ENCODE data around the gene PSME1. TPM values are rescaled to one million over a fixed set of nuclear protein-coding genes. Genes with fewer than 3 reads are reported as not detected.
A peak's percentile ranks its signal among the peaks of the same experiment; 100 is the strongest.

PSME1 gene
- total and polyA plus RNA-seq, 5 experiments from 2014 or later, result 202 to 767 (median 681) TPM

DNA sequence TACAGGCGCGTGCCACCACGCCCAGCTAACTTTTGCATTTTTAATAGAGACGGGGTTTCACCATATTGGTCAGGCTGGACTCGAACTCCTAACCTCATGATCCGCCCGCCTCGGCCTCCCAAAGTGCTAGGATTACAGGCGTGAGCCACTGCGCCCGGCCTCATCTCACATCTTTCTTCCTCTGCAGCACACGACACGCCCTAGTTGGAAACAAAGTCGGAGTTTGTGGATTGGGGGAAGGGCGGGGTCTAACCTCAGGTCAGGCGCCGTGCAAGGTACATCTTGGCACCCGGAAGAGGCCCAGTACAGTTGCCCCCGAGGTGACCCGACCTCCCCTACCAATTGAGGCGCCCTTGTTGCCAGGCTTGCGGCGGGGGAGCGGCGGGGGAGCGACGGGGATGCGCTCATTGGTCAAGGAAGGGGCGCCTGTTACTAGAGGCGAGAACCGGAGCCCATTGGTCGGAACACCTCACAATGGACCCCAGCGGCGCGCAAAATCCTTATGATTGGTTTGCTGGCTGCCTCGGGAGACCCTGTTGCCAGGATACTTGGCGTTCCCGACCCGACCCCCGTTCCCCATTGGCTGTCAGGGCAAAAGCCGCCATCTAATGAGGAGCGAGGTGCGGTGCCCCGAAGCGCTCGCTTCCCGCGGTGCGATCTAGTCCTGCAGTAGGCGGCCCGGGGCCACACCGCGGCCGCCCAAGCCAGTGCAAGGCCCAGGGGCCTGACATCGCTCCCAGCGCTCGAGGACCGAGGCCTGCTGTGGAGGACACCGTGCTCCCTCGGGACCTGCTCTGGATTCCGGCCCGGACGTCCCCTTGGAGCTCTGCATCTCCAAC, 35.6 kb downstream of the PSME1 start, which contains the start of gene REC8:
REC8 (plus strand) TSS at position 659 of the 839 bp plus-strand sequence. CDS start 473 bp downstream, outside the sequence.
- Mint-ChIP-seq H3K9me3 (no peaks in the 10 kb centered on the region), H3K27me3 (no peaks in the 10 kb centered on the region), H3K27ac (peak within 1 kb of the TSS; percentile 77 to 94 (median 92)), H3K4me1 (peaks cover 18 to 42% (median 38%) of the 10 kb centered on the region in 4 donors), H3K36me3 (peaks cover 0 to 42% (median 12%) of the 10 kb centered on the region in 3 donors), H3K4me3 (peak within 1 kb of the TSS; percentile 86 to 97 (median 92))
- POLR2A ChIA-PET, result interaction anchor here (0.6 to 3.5 kb wide), 18 partner anchors 8 to 129 kb away, joined by 3 to 27 read pairs (median 5); partner anchors contain the start of genes CHMP4A, DCAF11, EMC9 and IPO4
- DNase-seq (peak; percentile 61 to 92 (median 84)), ATAC-seq (peak; percentile 91)

DNA sequence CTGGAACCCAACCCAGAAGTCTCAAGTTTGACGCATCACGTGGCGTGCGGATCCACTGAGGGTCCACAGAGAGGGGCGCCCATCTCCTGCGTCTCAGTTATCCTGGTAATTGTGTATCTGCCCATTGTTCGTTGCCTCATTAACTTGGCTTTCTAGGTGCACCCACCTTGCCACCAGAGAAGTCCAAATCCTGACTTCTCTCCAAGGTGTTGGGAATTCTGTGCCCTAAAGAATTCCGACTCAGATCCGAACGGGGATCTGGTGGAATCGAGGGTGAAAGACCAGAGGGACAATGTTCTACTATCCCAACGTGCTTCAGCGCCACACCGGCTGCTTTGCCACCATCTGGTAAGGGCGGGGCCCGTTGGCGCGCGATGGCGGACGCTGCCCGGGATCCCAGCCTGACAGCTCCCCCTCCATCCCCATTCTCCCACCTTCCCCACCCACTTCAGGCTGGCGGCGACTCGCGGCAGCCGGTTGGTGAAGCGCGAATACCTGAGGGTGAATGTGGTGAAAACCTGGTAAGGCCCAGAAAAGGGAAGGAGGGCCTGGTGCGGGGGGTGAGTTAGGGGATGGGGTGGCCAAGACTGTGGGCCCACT, 36.4 kb downstream of the PSME1 start:
- no peaks in the 10 kb centered on the region for H3K9me3 Mint-ChIP-seq
- no peaks in the 10 kb centered on the region for H3K27me3 Mint-ChIP-seq
- H3K27ac Mint-ChIP-seq, result peak overlapping the region in 9 of 10 donors; percentile 48 to 93 (median 91)
- H3K4me3 Mint-ChIP-seq, result peak overlapping the region; percentile 86 to 97 (median 92)
- DNase-seq (no peak), ATAC-seq (no peak)
- H3K36me3 Mint-ChIP-seq, result peaks cover 0 to 40% (median 12%) of the 10 kb centered on the region in 3 donors
- POLR2A ChIA-PET, result interaction anchor here (0.6 to 3.5 kb wide), 9 partner anchors 10 to 57 kb away, joined by 3 to 27 read pairs (median 4); partner anchors contain the start of genes DCAF11, EMC9, IPO4 and IRF9
- H3K4me1 Mint-ChIP-seq, result peaks cover 18 to 40% (median 37%) of the 10 kb centered on the region in 4 donors

DNA sequence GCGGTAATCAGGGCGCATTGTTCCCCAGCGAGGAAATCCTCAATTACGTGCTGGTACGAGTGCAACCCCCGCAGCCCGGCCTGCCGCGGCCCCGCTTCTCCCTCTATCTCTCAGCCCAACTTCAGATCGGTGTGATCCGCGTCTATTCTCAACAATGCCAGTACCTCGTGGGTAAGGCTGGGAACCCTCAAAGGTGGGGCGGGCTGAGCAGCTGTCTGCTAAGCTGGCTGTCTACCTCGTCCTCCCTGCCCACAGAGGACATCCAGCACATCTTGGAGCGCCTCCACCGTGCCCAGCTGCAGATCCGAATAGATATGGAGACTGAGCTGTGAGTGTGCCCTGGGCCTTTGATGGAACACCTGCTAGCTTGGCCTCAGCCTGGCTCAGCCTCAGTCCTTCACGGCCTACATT, 36.9 kb downstream of the PSME1 start:
- Mint-ChIP-seq H3K4me3 (peak overlapping the region; percentile 47 to 97 (median 83)), H3K4me1 (peaks cover 14 to 37% (median 33%) of the 10 kb centered on the region in 4 donors), H3K9me3 (no peaks in the 10 kb centered on the region), H3K27me3 (no peaks in the 10 kb centered on the region), H3K36me3 (peaks cover 0 to 35% (median 8%) of the 10 kb centered on the region in 3 donors), H3K27ac (peak overlapping the region; percentile 34 to 91 (median 68))
- DNase-seq, result no peak
- POLR2A ChIA-PET, result interaction anchor here (0.7 to 2.5 kb wide), 8 partner anchors 9 to 58 kb away, joined by 3 to 11 read pairs (median 3); partner anchors contain the start of genes CHMP4A, DCAF11, IPO4 and MDP1
- no peak for ATAC-seq

DNA sequence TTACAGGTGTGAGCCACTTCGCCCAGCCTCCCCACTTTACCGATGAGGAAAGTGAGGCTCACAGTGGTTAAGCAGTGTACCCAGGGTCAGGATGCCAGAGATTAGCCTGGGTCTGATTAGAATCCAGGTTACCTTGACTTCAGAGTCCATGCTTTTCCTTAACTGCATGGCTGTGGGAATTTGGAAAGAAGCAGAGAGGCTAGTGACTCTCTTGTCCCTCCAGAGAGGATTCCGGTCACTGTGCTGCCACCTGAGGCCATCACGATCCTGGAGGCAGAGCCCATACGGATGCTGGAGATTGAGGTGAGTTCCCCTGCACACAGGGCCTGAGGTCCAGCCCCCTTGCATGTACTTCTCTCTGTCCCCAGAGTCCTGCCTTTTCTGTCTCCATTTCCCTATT, 40.6 kb downstream of the PSME1 start:
- H3K9me3 Mint-ChIP-seq, result no peaks in the 10 kb centered on the region
- POLR2A ChIA-PET, result interaction anchor here (0.6 to 1.2 kb wide), 5 partner anchors 7 to 43 kb away, joined by 3 to 4 read pairs (median 3); partner anchors contain the start of gene IRF9
- H3K4me3 Mint-ChIP-seq, result no peak overlapping the region
- no peak for DNase-seq
- H3K36me3 Mint-ChIP-seq, result peaks cover 0 to 43% (median 3%) of the 10 kb centered on the region in 3 donors
- no peak for ATAC-seq
- H3K4me1 Mint-ChIP-seq, result peaks cover 12 to 22% (median 18%) of the 10 kb centered on the region in 4 donors
- peak overlapping the region in 1 of 10 donors; percentile 40 for H3K27ac Mint-ChIP-seq
- H3K27me3 Mint-ChIP-seq, result no peaks in the 10 kb centered on the region

DNA sequence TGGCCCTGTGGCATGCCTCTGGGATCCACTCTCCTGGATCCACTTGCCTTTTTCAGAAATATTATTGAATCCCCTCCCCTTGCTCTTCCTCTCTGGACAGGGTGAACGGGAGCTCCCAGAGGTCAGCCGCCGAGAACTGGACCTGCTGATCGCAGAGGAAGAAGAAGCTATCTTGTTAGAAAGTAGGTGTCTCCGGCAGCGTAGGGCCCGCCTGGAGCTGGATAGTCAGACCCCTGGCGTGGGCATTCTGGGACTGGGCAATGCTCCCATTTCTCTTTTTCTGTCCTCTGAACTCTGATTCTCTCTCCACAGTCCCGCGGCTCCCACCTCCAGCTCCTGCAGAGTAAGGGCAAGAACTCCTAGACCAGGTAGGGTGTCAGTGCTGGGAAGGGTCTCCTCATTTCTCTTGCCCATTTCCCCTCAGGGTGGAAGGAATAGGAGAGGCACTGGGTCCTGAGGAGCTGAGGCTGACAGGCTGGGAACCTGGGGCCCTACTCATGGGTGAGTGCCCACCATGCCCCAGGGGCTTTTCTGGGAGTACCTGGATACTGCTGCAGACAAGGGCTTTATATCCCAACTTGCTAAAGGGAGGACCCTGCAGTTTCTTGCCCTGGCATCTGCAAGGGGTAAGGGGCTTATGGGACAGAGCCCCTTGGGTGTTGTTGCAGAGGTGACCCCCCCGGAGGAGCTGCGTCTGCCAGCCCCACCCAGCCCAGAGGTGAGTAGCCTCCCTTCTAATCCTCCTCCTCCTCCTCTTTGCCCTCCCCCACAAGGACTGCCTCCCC, 41.2 kb downstream of the PSME1 start:
- no peak for DNase-seq
- Mint-ChIP-seq H3K4me1 (peaks cover 10 to 18% (median 14%) of the 10 kb centered on the region in 4 donors), H3K27ac (peak overlapping the region in 4 of 10 donors; percentile 40 to 86 (median 68)), H3K4me3 (no peak overlapping the region), H3K27me3 (no peaks in the 10 kb centered on the region), H3K9me3 (no peaks in the 10 kb centered on the region), H3K36me3 (peaks cover 0 to 47% (median 3%) of the 10 kb centered on the region in 3 donors)
- ATAC-seq, result no peak
- POLR2A ChIA-PET, result interaction anchor here (0.6 to 1.2 kb wide), 4 partner anchors 8 to 44 kb away, joined by 3 read pairs; partner anchors contain the start of gene IRF9

DNA sequence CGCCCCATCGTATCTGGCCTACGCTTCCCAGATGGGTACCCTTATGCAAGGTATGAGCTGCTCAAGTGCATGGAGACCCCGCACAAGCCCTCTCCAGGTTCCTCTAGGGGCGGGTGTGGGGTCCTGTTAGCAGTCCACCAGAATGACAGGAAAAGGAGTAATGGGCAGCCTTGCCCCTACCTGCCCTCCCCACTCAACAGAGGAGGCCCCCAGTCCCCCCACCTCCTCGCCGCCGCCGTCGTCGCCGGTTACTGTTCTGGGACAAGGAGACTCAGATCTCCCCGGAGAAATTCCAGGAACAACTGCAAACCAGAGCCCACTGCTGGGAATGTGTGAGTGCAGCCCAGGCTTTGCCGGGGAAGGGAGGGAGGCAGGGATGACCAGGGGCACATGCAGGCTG, 41.9 kb downstream of the PSME1 start:
- Mint-ChIP-seq H3K4me3 (no peak overlapping the region), H3K27me3 (no peaks in the 10 kb centered on the region), H3K27ac (peak overlapping the region in 1 of 10 donors; percentile 52), H3K4me1 (peaks cover 7 to 12% (median 12%) of the 10 kb centered on the region in 4 donors), H3K36me3 (peaks cover 0 to 52% (median 3%) of the 10 kb centered on the region in 3 donors), H3K9me3 (no peaks in the 10 kb centered on the region)
- ATAC-seq (no peak), DNase-seq (no peak)
- POLR2A ChIA-PET, result no interaction called here

DNA sequence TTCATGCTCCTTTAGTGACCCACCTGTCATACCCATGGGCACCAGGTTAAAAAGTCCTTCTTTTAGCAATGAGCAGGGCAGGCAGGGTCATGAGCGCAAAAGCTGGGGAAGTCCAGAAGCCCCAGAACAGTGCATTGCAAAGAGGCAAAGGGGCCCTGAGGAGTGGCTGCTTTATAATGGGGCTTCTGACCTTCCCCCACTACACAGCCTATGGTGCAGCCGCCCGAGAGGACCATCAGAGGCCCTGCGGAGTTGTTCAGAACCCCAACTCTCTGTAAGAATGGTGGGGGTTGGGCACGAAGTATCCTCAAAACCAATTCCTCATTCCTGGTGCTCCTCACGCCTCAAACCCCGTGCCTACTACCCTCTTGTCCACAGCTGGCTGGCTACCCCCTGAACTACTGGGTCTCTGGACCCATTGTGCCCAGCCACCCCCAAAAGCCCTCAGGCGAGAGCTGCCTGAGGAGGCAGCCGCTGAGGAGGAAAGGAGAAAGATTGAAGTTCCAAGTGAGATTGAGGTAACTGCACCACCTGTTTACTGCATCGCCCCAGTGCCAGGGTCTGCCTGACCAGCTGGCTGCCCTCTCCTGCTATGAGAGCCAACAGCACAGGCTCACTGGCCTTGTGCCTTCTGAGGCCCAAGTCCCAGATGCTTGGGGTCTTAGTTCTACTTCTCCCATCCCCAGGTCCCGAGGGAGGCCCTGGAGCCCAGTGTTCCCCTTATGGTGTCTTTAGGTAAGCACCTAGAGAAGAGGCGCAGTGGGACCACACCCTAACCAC, 42.6 kb downstream of the PSME1 start:
- H3K36me3 Mint-ChIP-seq, result peaks cover 0 to 59% (median 3%) of the 10 kb centered on the region in 3 donors
- POLR2A ChIA-PET, result interaction anchor here (0.6 to 1.3 kb wide), 4 partner anchors 10 to 38 kb away, joined by 3 to 4 read pairs (median 3); partner anchors contain the start of genes IPO4, IRF9 and TM9SF1
- no peaks in the 10 kb centered on the region for H3K9me3 Mint-ChIP-seq
- no peak for DNase-seq
- no peak for ATAC-seq
- peak overlapping the region in 3 of 10 donors; percentile 25 to 67 (median 37) for H3K27ac Mint-ChIP-seq
- H3K4me3 Mint-ChIP-seq, result no peak overlapping the region
- H3K27me3 Mint-ChIP-seq, result no peaks in the 10 kb centered on the region
- peaks cover 0 to 8% (median 7%) of the 10 kb centered on the region in 4 donors for H3K4me1 Mint-ChIP-seq

DNA sequence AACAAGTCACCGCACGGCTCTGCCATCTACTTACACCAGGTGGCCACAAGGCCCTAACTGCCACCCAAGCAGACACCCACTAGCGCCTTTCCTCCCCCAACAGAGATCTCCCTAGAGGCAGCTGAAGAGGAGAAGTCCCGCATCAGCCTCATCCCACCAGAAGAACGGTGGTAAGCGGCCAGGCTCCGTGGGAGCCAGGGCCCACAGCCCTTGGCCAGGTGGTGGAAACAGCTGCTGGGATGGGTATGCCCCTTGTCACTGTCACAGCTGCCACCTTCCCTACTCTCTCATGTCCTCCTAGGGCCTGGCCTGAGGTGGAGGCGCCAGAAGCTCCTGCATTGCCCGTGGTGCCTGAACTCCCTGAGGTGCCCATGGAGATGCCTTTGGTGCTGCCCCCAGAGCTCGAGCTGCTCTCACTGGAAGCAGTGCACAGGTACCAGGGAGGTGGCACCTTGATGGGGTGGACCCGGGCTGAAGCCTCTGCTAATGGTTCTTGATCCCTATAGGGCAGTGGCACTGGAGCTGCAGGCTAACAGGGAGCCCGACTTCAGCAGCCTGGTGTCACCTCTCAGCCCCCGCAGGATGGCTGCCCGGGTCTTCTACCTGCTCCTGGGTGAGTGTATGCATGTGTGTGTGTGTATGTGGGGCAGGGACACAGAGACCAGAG, 43.4 kb downstream of the PSME1 start:
- Mint-ChIP-seq H3K9me3 (no peaks in the 10 kb centered on the region), H3K4me3 (no peak overlapping the region), H3K36me3 (peaks cover 0 to 62% (median 3%) of the 10 kb centered on the region in 3 donors), H3K4me1 (peaks cover 0 to 7% (median 5%) of the 10 kb centered on the region in 4 donors), H3K27me3 (no peaks in the 10 kb centered on the region), H3K27ac (peak overlapping the region in 4 of 10 donors; percentile 53 to 67 (median 62))
- DNase-seq, result no peak
- no peak for ATAC-seq
- POLR2A ChIA-PET, result interaction anchor here (0.6 to 1.3 kb wide), 6 partner anchors 9 to 39 kb away, joined by 3 to 9 read pairs (median 4); partner anchors contain the start of genes IPO4, IRF9 and TM9SF1

DNA sequence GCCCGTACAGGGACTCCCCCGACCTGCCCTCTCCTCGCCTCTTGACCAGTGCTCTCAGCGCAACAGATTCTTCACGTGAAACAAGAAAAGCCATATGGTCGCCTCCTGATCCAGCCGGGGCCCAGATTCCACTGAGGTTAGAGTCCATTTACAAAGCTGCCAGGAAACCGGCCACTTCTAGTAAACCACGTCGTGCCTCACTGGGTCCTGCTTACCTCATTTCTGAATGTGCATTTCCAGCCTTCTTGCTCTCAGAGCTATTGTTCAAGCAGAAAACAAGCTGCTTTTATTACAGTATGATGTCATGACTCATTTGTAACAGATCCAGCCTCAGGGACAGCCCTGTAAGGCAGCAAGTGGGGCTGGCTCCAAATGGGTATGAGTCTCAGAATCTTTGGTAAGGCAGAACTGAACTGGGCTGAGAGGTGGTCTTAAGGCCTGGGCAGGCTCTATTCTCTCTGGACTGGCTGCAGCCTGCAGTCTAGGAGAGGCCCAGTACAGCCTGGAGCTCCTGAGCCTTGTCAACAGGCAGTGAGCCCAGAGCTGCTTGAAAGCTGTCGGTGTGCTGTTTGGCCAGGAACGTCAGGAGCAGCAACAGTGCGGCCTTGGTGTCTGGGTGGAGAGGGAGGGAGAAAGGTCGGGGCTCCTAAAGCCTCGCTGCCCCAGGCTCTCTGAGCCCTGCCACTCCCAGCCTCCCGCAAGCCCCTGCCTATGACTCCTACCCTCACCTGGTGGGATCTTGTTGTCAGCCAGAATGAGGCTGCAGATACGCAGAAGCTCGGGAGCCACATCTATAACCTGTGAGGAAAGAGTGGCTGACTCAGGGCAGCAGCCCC, 44.2 kb downstream of the PSME1 start:
- DNase-seq (no peak), ATAC-seq (no peak)
- POLR2A ChIA-PET, result interaction anchor here (1.0 to 1.2 kb wide), 2 partner anchors 9 kb away, joined by 4 to 9 read pairs; partner anchors contain the start of gene IPO4
- Mint-ChIP-seq H3K27me3 (no peaks in the 10 kb centered on the region), H3K4me1 (peaks cover 0 to 4% (median 1%) of the 10 kb centered on the region in 4 donors), H3K27ac (peak overlapping the region in 4 of 10 donors; percentile 20 to 61 (median 50)), H3K4me3 (no peak overlapping the region), H3K9me3 (no peaks in the 10 kb centered on the region), H3K36me3 (peaks cover 0 to 57% (median 3%) of the 10 kb centered on the region in 3 donors)

All from naive thymus-derived CD8-positive, alpha-beta T cell (primary cell).